GM23248 (cell line): ENCODE measurements around the gene MEX3A. TPM values are rescaled to one million over a fixed set of nuclear protein-coding genes. Genes with fewer than 3 reads are reported as not detected.

ENCODE experiments used
- DNase-seq: peaks from one replicate; pipeline ENCODE4 v3.0.0-alpha.2; 2015
- H2AFZ ChIP-seq: fragments of 200-600 bp; sonication (generic); 2 replicates; pipeline ENCODE4 v1.6.1; 2016; ENCODE audit warnings: antibody characterized with exemption
- H3F3A ChIP-seq: fragments of 200-600 bp; sonication (generic); 2 replicates; pipeline ENCODE4 v1.6.1; 2016; ENCODE audit warnings: mild to moderate bottlenecking, antibody characterized with exemption, mixed run types; ENCODE audit not compliant: insufficient read depth
- H3K27ac ChIP-seq: fragments of 200-600 bp; sonication (generic); 2 replicates; pipeline ENCODE4 v1.5.1; 2016; ENCODE audit warnings: mild to moderate bottlenecking
- H3K27me3 ChIP-seq: fragments of 200-600 bp; sonication (generic); replicated peaks from 2 replicates; pipeline ENCODE4 v1.6.1; 2016; ENCODE audit warnings: mild to moderate bottlenecking; ENCODE audit not compliant: insufficient read depth
- H3K36me3 ChIP-seq: fragments of 200-600 bp; sonication (generic); 2 replicates; pipeline ENCODE4 v1.6.1; 2016; ENCODE audit warnings: low read depth, mild to moderate bottlenecking
- H3K4me1 ChIP-seq: fragments of 200-600 bp; sonication (generic); 2 replicates; pipeline ENCODE4 v1.6.1; 2016; ENCODE audit warnings: mild to moderate bottlenecking; ENCODE audit not compliant: insufficient read depth
- H3K4me2 ChIP-seq: fragments of 200-600 bp; sonication (generic); one replicate; pipeline ENCODE4 v1.6.1; 2016; ENCODE audit warnings: mild to moderate bottlenecking; ENCODE audit not compliant: unreplicated experiment
- H3K4me3 ChIP-seq: fragments of 200-600 bp; sonication (generic); 2 replicates; pipeline ENCODE4 v1.5.1; 2016; ENCODE audit warnings: mild to moderate bottlenecking
- H3K79me2 ChIP-seq: fragments of 200-600 bp; sonication (generic); 2 replicates; pipeline ENCODE4 v1.6.1; 2016; ENCODE audit warnings: mild to moderate bottlenecking; ENCODE audit not compliant: insufficient read depth
- H3K9ac ChIP-seq: fragments of 200-600 bp; sonication (generic); 2 replicates; pipeline ENCODE4 v1.6.1; 2016; ENCODE audit warnings: mild to moderate bottlenecking
- H3K9me2 ChIP-seq: fragments of 200-600 bp; sonication (generic); 2 replicates; pipeline ENCODE4 v1.6.1; 2016; ENCODE audit warnings: mixed run types, mild to moderate bottlenecking, moderate library complexity; ENCODE audit not compliant: insufficient read depth
- H3K9me3 ChIP-seq: fragments of 200-600 bp; sonication (generic); one replicate; pipeline ENCODE4 v1.6.1; 2017; ENCODE audit warnings: low read depth
- H4K20me1 ChIP-seq: fragments of 200-600 bp; sonication (generic); 2 replicates; pipeline ENCODE4 v1.6.0; 2016; ENCODE audit not compliant: insufficient read depth
- EZH2 ChIP-seq: fragments of 200-600 bp; sonication (generic); IDR thresholded peaks from 2 replicates; pipeline ENCODE4 v1.6.1; 2018; ENCODE audit warnings: antibody characterized with exemption, mild to moderate bottlenecking; ENCODE audit not compliant: insufficient read depth, poor library complexity, severe bottlenecking
- EZH2phosphoT487 ChIP-seq: fragments of 200-600 bp; sonication (generic); IDR thresholded peaks from 2 replicates; pipeline ENCODE4 v1.6.1; 2018; ENCODE audit warnings: antibody characterized with exemption, moderate library complexity, mild to moderate bottlenecking, low read depth; ENCODE audit not compliant: insufficient read depth
- WGBS, 2 experiments: methylation state at CpG; one replicate each; pipeline ENCODE4 v1.1.6; 2015 to 2017; ENCODE audit warnings: low lambda C conversion rate in 2 of 2, low coverage in 1 of 2; ENCODE audit errors: missing lambda C conversion rate in 2 of 2; 5-methylcytosine and 5-hydroxymethylcytosine counted together
- in situ Hi-C: fragments of 300-500 bp; cut with MboI; formaldehyde crosslinking; loops from 2 replicates; pipeline ENCODE4 v1.15.0; 2020
- polyA plus RNA-seq: library from polyadenylated mRNA; unstranded; fragments of >200 nt; fragmentation: Nextera tagmentation; extraction: Ambion mirVana; gene quantifications from 2 replicates; pipeline ENCODE4 v1.2.1, GENCODE V29; 2016
- total RNA-seq: library from RNA; depleted of rRNA; stranded (reverse); fragments of >200 nt; shearing (Covaris generic); gene quantifications from 2 replicates; pipeline ENCODE4 v1.2.3, GENCODE V29; 2014

MEX3A gene
- total and polyA plus RNA-seq, 2 experiments from 2014 or later = 0.05 to 0.22 TPM

- TF ChIP-seq EZH2phosphoT487 (no peak), EZH2 (no peak)
- no peak overlapping the region for H3K27ac ChIP-seq
- no peaks in the 10 kb centered on the region for H3F3A ChIP-seq
- no peak for DNase-seq
- no peaks in the 10 kb centered on the region for H3K9me2 ChIP-seq
- no peaks in the 10 kb centered on the region for H4K20me1 ChIP-seq
- H3K9ac ChIP-seq = no peak overlapping the region
- no peaks in the 10 kb centered on the region for H3K4me1 ChIP-seq
- no peaks in the 10 kb centered on the region for H3K27me3 ChIP-seq
- H3K79me2 ChIP-seq = no peaks in the 10 kb centered on the region
- in situ Hi-C loops = no loop called here
- no peaks in the 10 kb centered on the region for H3K36me3 ChIP-seq
- WGBS, 2 experiments = 79 to 80% methylated on average over 4 of the region's 4 CpGs
- no peak overlapping the region for H2AFZ ChIP-seq
- H3K4me3 ChIP-seq = no peak overlapping the region
- H3K4me2 ChIP-seq = no peak overlapping the region
- H3K9me3 ChIP-seq = no peaks in the 10 kb centered on the region
These were observed 6.5 kb downstream of the MEX3A start for GRCh38 chr1:156075775-156076204.

- no peaks in the 10 kb centered on the region for H3K9me3 ChIP-seq
- H4K20me1 ChIP-seq = no peaks in the 10 kb centered on the region
- no peak overlapping the region for H3K4me3 ChIP-seq
- 71 to 75% methylated on average over 3 of the region's 3 CpGs for WGBS, 2 experiments
- no peak overlapping the region for H3K9ac ChIP-seq
- no peaks in the 10 kb centered on the region for H3K9me2 ChIP-seq
- H2AFZ ChIP-seq = no peak overlapping the region
- H3K27ac ChIP-seq = no peak overlapping the region
- no peaks in the 10 kb centered on the region for H3K27me3 ChIP-seq
- no peaks in the 10 kb centered on the region for H3F3A ChIP-seq
- H3K36me3 ChIP-seq = no peaks in the 10 kb centered on the region
- H3K4me1 ChIP-seq = no peaks in the 10 kb centered on the region
- DNase-seq = no peak
- in situ Hi-C loops = no loop called here
- TF ChIP-seq EZH2 = no peak
- TF ChIP-seq EZH2phosphoT487 = no peak
- no peaks in the 10 kb centered on the region for H3K79me2 ChIP-seq
- H3K4me2 ChIP-seq = no peak overlapping the region
These were observed 7.1 kb downstream of the MEX3A start for GRCh38 chr1:156075162-156075561.

GRCh38 chr1:156074661-156075060 is 7.6 kb downstream of the MEX3A start:
- TF ChIP-seq EZH2phosphoT487 = no peak
- no peak for TF ChIP-seq EZH2
- H3K4me2 ChIP-seq = no peak overlapping the region
- H3K9me2 ChIP-seq = no peaks in the 10 kb centered on the region
- H3K9me3 ChIP-seq = no peaks in the 10 kb centered on the region
- no peaks in the 10 kb centered on the region for H3K79me2 ChIP-seq
- no peak overlapping the region for H2AFZ ChIP-seq
- H3K27me3 ChIP-seq = no peaks in the 10 kb centered on the region
- no peak for DNase-seq
- no peak overlapping the region for H3K4me3 ChIP-seq
- no peaks in the 10 kb centered on the region for H3K4me1 ChIP-seq
- H3K9ac ChIP-seq = no peak overlapping the region
- in situ Hi-C loops = no loop called here
- H3K36me3 ChIP-seq = no peaks in the 10 kb centered on the region
- no peak overlapping the region for H3K27ac ChIP-seq
- no peaks in the 10 kb centered on the region for H3F3A ChIP-seq
- H4K20me1 ChIP-seq = no peaks in the 10 kb centered on the region
- WGBS, 2 experiments = 49 to 59% methylated on average over 8 of the region's 8 CpGs

GRCh38 chr1:156073740-156074139 is 8.5 kb downstream of the MEX3A start:
- no peak for DNase-seq
- Histone ChIP-seq H3K27ac (no peak overlapping the region), H3K27me3 (no peaks in the 10 kb centered on the region), H2AFZ (no peak overlapping the region), H3K4me1 (no peaks in the 10 kb centered on the region), H3K9me3 (no peaks in the 10 kb centered on the region), H3K4me3 (no peak overlapping the region), H3K9me2 (no peaks in the 10 kb centered on the region), H4K20me1 (no peaks in the 10 kb centered on the region), H3K9ac (no peak overlapping the region), H3F3A (no peaks in the 10 kb centered on the region), H3K4me2 (no peak overlapping the region), H3K36me3 (no peaks in the 10 kb centered on the region), H3K79me2 (no peaks in the 10 kb centered on the region)
- in situ Hi-C loops = no loop called here
- 49 to 52% methylated on average over 5 of the region's 5 CpGs for WGBS, 2 experiments
- TF ChIP-seq EZH2 (no peak), EZH2phosphoT487 (no peak)

GRCh38 chr1:156073110-156073687 is 9.1 kb downstream of the MEX3A start:
- Histone ChIP-seq H3K4me3 (no peak overlapping the region), H3K9me3 (no peaks in the 10 kb centered on the region), H3K4me1 (no peaks in the 10 kb centered on the region), H3K4me2 (no peak overlapping the region), H2AFZ (no peak overlapping the region), H3K9me2 (no peaks in the 10 kb centered on the region), H3F3A (no peaks in the 10 kb centered on the region), H3K27ac (no peak overlapping the region), H4K20me1 (no peaks in the 10 kb centered on the region), H3K9ac (no peak overlapping the region), H3K36me3 (no peaks in the 10 kb centered on the region), H3K79me2 (no peaks in the 10 kb centered on the region), H3K27me3 (no peaks in the 10 kb centered on the region)
- in situ Hi-C loops = no loop called here
- TF ChIP-seq EZH2phosphoT487 = no peak
- no peak for TF ChIP-seq EZH2
- DNase-seq = no peak
- 25 to 50% methylated on average over 1 of the region's 1 CpG for WGBS, 2 experiments
